Esophagus muscularis mucosa (tissue), 4 donors: ENCODE results near the gene NUP43. TPM values are rescaled to one million over a fixed set of nuclear protein-coding genes. Genes with fewer than 3 reads are reported as not detected.
"Not testable (repeated sequence)": the region's sequence is repeated elsewhere in the genome, so short reads cannot be mapped to it uniquely, and the experiment has no call there.

Source experiments
- DNase-seq: peaks from one replicate; pipeline ENCODE4 v3.0.0-alpha.2; 2017; ENCODE audit errors: extremely low spot score
- H3K27ac ChIP-seq, 4 donors: fragments of 200-600 bp; sonication (generic); replicated peaks in 1 of 4; 1 replicate in 3 of 4; 2 replicates in 1 of 4; pipeline ENCODE4 v1.5.1; 2016 to 2019; ENCODE audit warnings: mild to moderate bottlenecking in 1 of 4
- H3K27me3 ChIP-seq, 4 donors: fragments of 200-600 bp; sonication (generic); one replicate each; pipeline versions ENCODE4 v1.5.1 to v1.6.0; 2016 to 2019
- H3K36me3 ChIP-seq, 4 donors: fragments of 200-600 bp; sonication (generic); one replicate each; pipeline ENCODE4 v1.5.1; 2016 to 2019
- H3K4me1 ChIP-seq, 4 donors: fragments of 200-600 bp; sonication (generic); one replicate each; pipeline ENCODE4 v1.5.1; 2016 to 2019
- H3K4me3 ChIP-seq, 4 donors: fragments of 200-600 bp; sonication (generic); 1 replicate in 2 of 4; 2 replicates in 2 of 4; pipeline ENCODE4 v1.5.1; 2016 to 2019; ENCODE audit warnings: mild to moderate bottlenecking in 4 of 4, moderate library complexity in 1 of 4
- H3K9me3 ChIP-seq, 4 donors: fragments of 200-600 bp; sonication (generic); 1 replicate in 3 of 4; 2 replicates in 1 of 4; pipeline ENCODE4 v1.5.1; 2016 to 2019
- EP300 ChIP-seq: sonication (generic); formaldehyde crosslinking; IDR thresholded peaks from one replicate; pipeline ENCODE4 v1.6.1; 2017; ENCODE audit warnings: antibody characterized with exemption
- POLR2A ChIP-seq: fragments of 450-650 bp; IDR thresholded peaks from one replicate; pipeline ENCODE4 v1.6.1; 2017; ENCODE audit warnings: antibody characterized with exemption, moderate library complexity, mild to moderate bottlenecking, low read depth
- POLR2AphosphoS5 ChIP-seq, 2 donors: sonication (generic); formaldehyde crosslinking; IDR thresholded peaks; one replicate each; pipeline ENCODE4 v1.6.1; 2017; ENCODE audit warnings: antibody characterized with exemption in 2 of 2
- WGBS: methylation state at CpG from one replicate; pipeline ENCODE4 v1.1.5; 2018; 5-methylcytosine and 5-hydroxymethylcytosine counted together
- intact Hi-C: fragments of 100-400 bp; cut with DNase I; formaldehyde crosslinking; loops from one replicate; pipeline ENCODE4 v1.15.1; 2023
- total RNA-seq, 4 donors: library from RNA; depleted of rRNA; stranded (reverse); fragments of >200 nt; gene quantifications; one replicate each; pipeline versions ENCODE4 v1.1.0 to v1.2.1, GENCODE V29; 2016
- TF ChIP-seq, protein P1 (sequence below), 3 experiments: fragments of 200-600 bp in 2 of 3; fragments of 450-650 bp in 1 of 3; sonication (generic) in 2 of 3; IDR thresholded peaks; one replicate each; pipeline ENCODE4 v1.5.1; 2017 to 2019; ENCODE audit warnings: antibody characterized with exemption in 3 of 3, mild to moderate bottlenecking in 2 of 3, moderate library complexity in 1 of 3

Gene NUP43
- total RNA-seq, 4 donors from 2014 or later: 9.2 to 15.4 (median 11.5) TPM

DNA sequence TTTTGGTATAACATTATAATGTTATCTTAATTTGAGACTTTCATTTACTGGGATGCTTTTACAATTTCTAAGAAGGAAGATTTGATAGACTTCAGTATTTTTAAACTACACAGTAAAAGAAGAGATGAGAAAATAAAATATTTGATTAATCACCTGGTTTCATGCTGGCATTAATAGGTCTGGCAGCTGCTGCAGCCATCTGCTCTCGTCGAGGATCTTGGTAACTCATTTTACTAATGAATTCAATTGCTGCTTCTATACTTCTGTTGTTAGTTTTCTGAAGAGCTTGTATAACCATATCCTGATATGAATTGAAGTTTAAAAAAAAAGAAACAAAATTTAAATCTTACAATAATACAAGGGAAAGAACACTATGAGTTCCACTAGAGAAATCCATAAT is 51.4 kb downstream of the NUP43 start:
- no peak for TF ChIP-seq POLR2AphosphoS5 (IDR thresholded peaks at IDR 0.05)
- no peak for TF ChIP-seq POLR2A
- TF ChIP-seq, protein P1, sequence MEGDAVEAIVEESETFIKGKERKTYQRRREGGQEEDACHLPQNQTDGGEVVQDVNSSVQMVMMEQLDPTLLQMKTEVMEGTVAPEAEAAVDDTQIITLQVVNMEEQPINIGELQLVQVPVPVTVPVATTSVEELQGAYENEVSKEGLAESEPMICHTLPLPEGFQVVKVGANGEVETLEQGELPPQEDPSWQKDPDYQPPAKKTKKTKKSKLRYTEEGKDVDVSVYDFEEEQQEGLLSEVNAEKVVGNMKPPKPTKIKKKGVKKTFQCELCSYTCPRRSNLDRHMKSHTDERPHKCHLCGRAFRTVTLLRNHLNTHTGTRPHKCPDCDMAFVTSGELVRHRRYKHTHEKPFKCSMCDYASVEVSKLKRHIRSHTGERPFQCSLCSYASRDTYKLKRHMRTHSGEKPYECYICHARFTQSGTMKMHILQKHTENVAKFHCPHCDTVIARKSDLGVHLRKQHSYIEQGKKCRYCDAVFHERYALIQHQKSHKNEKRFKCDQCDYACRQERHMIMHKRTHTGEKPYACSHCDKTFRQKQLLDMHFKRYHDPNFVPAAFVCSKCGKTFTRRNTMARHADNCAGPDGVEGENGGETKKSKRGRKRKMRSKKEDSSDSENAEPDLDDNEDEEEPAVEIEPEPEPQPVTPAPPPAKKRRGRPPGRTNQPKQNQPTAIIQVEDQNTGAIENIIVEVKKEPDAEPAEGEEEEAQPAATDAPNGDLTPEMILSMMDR (IDR thresholded peaks at IDR 0.05): no peak
- no peak for TF ChIP-seq EP300
- DNase-seq: no peak
- peaks cover 5 to 48% (median 30%) of the 10 kb centered on the region in 4 donors for H3K36me3 ChIP-seq
- H3K9me3 ChIP-seq: no peaks in the 10 kb centered on the region
- no peak overlapping the region for H3K27ac ChIP-seq
- 78% methylated on average over 2 of the region's 2 CpGs for whole genome bisulfite sequencing
- peaks cover 0 to 12% (median 7%) of the 10 kb centered on the region in 4 donors for H3K4me1 ChIP-seq
- no peaks in the 10 kb centered on the region for H3K27me3 ChIP-seq
- intact Hi-C loops: no loop called here
- no peak overlapping the region for H3K4me3 ChIP-seq

DNA sequence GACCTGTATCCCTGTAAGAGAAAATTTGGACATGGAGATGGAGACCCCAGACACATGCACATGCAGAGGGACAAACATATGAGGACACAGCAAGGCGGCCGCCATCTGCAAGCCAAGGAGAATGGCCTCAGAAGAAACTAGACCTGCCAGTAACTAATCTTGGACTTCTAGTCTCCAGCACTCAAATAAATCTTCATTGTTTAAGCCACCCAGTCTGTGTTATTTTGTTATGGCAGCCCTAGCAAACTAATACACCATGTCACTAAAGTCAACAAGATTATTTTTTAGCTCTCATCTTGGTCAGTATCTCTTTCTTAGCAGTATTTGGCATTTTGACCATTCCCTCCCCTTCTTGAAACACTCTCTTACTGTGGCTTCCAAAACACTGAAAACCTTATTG is 55.1 kb downstream of the NUP43 start:
- H3K36me3 ChIP-seq: peaks cover 5 to 63% (median 37%) of the 10 kb centered on the region in 4 donors
- no peak overlapping the region for H3K27ac ChIP-seq
- DNase-seq: no peak
- H3K27me3 ChIP-seq: no peaks in the 10 kb centered on the region
- no peak overlapping the region for H3K4me3 ChIP-seq
- intact Hi-C loops: no loop called here
- 80% methylated on average over 1 of the region's 2 CpGs for WGBS
- H3K9me3 ChIP-seq: no peaks in the 10 kb centered on the region
- H3K4me1 ChIP-seq: peaks cover 0 to 9% (median 0%) of the 10 kb centered on the region in 4 donors
- TF ChIP-seq POLR2A: no peak
- TF ChIP-seq, protein P1 (IDR thresholded peaks at IDR 0.05): no peak
- no peak for TF ChIP-seq EP300

DNA sequence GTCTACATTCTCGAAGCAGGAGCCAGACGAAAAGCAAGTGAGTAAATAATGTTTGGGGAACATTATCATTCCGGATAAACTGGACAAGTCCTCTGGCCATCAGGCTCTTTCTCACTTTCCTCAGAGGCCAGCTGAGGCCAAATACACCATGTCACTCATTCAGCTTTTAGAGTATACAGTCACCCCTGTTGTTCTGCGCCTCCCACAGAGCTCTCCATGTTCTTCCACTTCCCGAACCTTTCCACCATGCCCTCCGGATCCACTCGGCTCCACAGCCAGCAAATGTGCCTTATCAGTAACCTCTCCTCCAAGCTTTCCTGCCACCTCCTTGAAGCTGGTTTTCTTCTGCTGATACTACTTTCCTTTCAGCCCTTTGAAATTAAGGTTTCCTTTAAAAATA is 60.1 kb downstream of the NUP43 start:
- Histone ChIP-seq H3K9me3 (no peaks in the 10 kb centered on the region), H3K36me3 (peaks cover 8 to 55% (median 34%) of the 10 kb centered on the region in 4 donors), H3K4me3 (no peak overlapping the region), H3K4me1 (peaks cover 0 to 9% (median 5%) of the 10 kb centered on the region in 4 donors), H3K27me3 (no peaks in the 10 kb centered on the region), H3K27ac (no peak overlapping the region)
- intact Hi-C loops: no loop called here
- TF ChIP-seq POLR2A: no peak
- DNase-seq: no peak
- WGBS: 84% methylated on average over 7 of the region's 7 CpGs

DNA sequence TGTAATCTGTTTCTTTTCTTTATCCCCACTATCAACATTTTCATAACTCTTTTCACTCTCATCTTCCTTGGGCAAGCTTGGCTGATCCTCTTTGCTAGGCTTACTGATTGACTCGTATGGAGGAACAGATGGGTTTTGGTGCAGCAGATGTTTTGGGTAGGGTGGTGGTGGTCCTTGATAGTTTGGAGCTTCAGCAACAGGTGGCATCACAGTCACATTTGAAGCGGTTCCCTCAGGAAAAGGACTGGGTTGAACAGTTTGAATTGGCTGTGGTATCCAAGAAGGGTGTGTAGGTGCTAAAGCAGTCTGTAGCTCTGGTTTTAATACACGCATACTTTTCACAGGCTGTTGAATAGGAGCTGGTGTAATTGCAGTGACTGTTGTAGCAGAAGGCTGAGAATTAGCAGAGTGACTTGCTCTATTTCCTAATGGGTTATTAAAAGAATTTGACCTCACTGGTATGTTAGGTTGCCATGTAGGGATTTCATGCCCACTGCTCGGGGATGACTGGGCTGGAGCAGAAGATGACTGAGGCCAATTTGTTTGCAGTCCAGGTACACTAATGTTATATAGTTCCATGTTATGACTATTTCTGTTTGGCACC is 63.0 kb downstream of the NUP43 start:
- intact Hi-C loops: no loop called here

DNA sequence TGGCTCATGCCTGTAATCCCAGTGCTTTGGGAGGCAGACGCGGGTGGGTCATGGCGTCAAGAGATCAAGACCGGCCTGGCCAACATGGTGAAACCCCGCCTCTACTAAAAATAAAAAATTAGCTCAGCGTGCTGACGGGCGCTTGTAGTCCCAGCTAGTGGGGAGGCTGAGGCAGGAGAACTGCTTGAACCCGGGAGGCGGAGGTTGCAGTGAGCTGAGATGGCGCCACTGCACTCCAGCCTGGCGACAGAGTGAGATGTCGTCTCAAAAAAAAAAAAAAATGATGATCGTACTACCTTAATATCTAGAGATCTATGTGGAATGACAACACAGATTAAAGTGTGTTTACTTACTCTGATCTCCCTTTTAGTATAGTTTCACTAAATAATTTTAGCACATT is 64.5 kb downstream of the NUP43 start:
- H3K27ac ChIP-seq, H3K27me3 ChIP-seq, DNase-seq, intact Hi-C loops, H3K4me3 ChIP-seq, H3K9me3 ChIP-seq: not testable (repeated sequence)
- peaks cover 8 to 40% (median 27%) of the 10 kb centered on the region in 4 donors for H3K36me3 ChIP-seq
- peaks cover 0 to 12% (median 5%) of the 10 kb centered on the region in 4 donors for H3K4me1 ChIP-seq
- 94% methylated on average over 14 of the region's 14 CpGs for WGBS

More for the DNA sequence above, 63.0 kb downstream of the NUP43 start:
- no peak for DNase-seq
- 82% methylated on average over 4 of the region's 4 CpGs for WGBS
- H3K27ac ChIP-seq: peak overlapping the region in 1 of 4 donors; percentile 14
- H3K9me3 ChIP-seq: no peaks in the 10 kb centered on the region
- peaks cover 0 to 12% (median 5%) of the 10 kb centered on the region in 4 donors for H3K4me1 ChIP-seq
- TF ChIP-seq EP300: no peak
- no peak for TF ChIP-seq POLR2AphosphoS5 (IDR thresholded peaks at IDR 0.05)
- no peak for TF ChIP-seq POLR2A
- H3K4me3 ChIP-seq: no peak overlapping the region
- H3K27me3 ChIP-seq: no peaks in the 10 kb centered on the region
- peaks cover 8 to 40% (median 26%) of the 10 kb centered on the region in 4 donors for H3K36me3 ChIP-seq

DNA sequence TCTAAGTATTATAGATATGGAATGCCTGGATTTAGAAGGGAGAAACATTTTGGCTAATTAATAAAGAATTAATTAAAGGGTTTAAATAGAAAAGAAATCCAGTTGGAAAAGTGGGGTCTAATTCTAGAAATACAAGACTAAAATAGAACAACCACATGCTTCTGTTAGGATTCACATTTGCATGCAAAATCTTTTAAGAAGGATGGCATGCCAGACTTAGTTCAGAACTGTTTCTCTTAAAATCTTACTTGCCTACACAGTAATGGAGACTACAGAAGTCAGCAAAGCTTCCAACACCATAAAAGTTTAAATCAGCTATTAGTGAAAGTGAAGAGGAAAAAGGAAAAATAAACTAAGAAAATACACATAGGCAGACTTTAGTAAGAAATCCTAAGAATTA is 65.1 kb downstream of the NUP43 start:
- intact Hi-C loops: no loop called here
- no peaks in the 10 kb centered on the region for H3K9me3 ChIP-seq
- no peak for DNase-seq
- H3K27ac ChIP-seq: no peak overlapping the region
- peaks cover 11 to 45% (median 32%) of the 10 kb centered on the region in 4 donors for H3K36me3 ChIP-seq
- peaks cover 0 to 12% (median 5%) of the 10 kb centered on the region in 4 donors for H3K4me1 ChIP-seq
- H3K4me3 ChIP-seq: no peak overlapping the region
- TF ChIP-seq POLR2A (no peak), EP300 (no peak), POLR2AphosphoS5 (IDR thresholded peaks at IDR 0.05) (no peak)
- TF ChIP-seq, protein P1 (IDR thresholded peaks at IDR 0.05): no peak
- no peaks in the 10 kb centered on the region for H3K27me3 ChIP-seq
